HepG2 (cell line): ENCODE measurements around the gene CASP12. TPM values are rescaled to one million over a fixed set of nuclear protein-coding genes. Genes with fewer than 3 reads are reported as not detected.

Experiments used
- ATAC-seq: fragments of 200-7000 bp; cut with Tn5 transposase; 3 replicates; pipeline ENCODE4 v1.9.1; 2020; ENCODE audit warnings: mild to moderate bottlenecking, moderate library complexity
- BruUV-seq: library from RNA; stranded (reverse); fragments of 400-500 nt; replicated peaks from 2 replicates; lab custom pipeline; 2021; lab: Mats Ljungman, UMichigan
- CTCF ChIA-PET: fragments of 300-600 bp; formaldehyde crosslinking; extraction: SDS; loops from one replicate; lab custom pipeline; 2021; ENCODE audit warnings: low total read pairs, inconsistent platforms, low intra/inter-chr PET ratio; lab: Yijun Ruan, JAX
- POLR2A ChIA-PET: fragments of 350-600 bp; sonication (Branson Sonifier 250); formaldehyde crosslinking; loops from one replicate; lab custom pipeline; 2020; ENCODE audit warnings: antibody characterized with exemption, inconsistent platforms; lab: Yijun Ruan, JAX
- DNase-seq: peaks from one replicate; pipeline ENCODE4 v3.0.0-alpha.2; 2015; ENCODE audit warnings: low spot score
- FAIRE-seq: peaks from 3 replicates; lab custom pipeline; 2011; peaks lifted over from hg19 to GRCh38; lab: Jason Lieb, UNC
- H2AFZ ChIP-seq: one replicate; pipeline ENCODE4 v1.6.1; 2011; ENCODE audit warnings: low read length, inconsistent platforms
- H3K27ac ChIP-seq: fragments of 300-600 bp; 3 replicates; pipeline ENCODE4 v1.8.0; 2011; ENCODE audit warnings: mixed run types, mild to moderate bottlenecking, mixed read lengths, low read length, inconsistent platforms; ENCODE audit not compliant: insufficient read depth; ENCODE audit errors: extremely low read length
- H3K27me3 ChIP-seq, 2 experiments: fragments of 200-600 bp in 1 of 2; 2 replicates in 1 of 2; 3 replicates in 1 of 2; pipeline versions ENCODE4 v1.6.0 to v1.8.0; 2011; ENCODE audit warnings: low read length in 2 of 2, mild to moderate bottlenecking in 2 of 2, moderate library complexity in 2 of 2, inconsistent platforms in 1 of 2; ENCODE audit not compliant: insufficient read depth in 2 of 2, control insufficient read depth in 1 of 2
- H3K36me3 ChIP-seq, 2 experiments: fragments of 200-600 bp in 1 of 2; replicated peaks in 1 of 2; 2 replicates in 1 of 2; 3 replicates in 1 of 2; pipeline versions ENCODE4 v1.5.1 to v1.8.0; 2011; ENCODE audit warnings: low read length in 2 of 2, inconsistent platforms in 1 of 2; ENCODE audit not compliant: insufficient read depth in 2 of 2, control insufficient read depth in 1 of 2
- H3K4me1 ChIP-seq: 2 replicates; pipeline ENCODE4 v1.5.1; 2012; ENCODE audit warnings: low read length, inconsistent platforms; ENCODE audit not compliant: insufficient read depth
- H3K4me2 ChIP-seq: 2 replicates; pipeline ENCODE4 v1.6.0; 2011; ENCODE audit warnings: low read depth, low read length, inconsistent platforms
- H3K4me3 ChIP-seq, 3 experiments: fragments of 200-600 bp in 1 of 3; sonication (generic), shearing (Covaris generic) in 1 of 3; replicated peaks in 1 of 3; 2 replicates each; pipeline ENCODE4 v1.5.1; 2011 to 2016; ENCODE audit warnings: low read length in 3 of 3, inconsistent platforms in 2 of 3, low read depth in 2 of 3, mild to moderate bottlenecking in 2 of 3, control low read depth in 1 of 3, mixed read lengths in 1 of 3; ENCODE audit not compliant: insufficient read depth in 1 of 3
- H3K79me2 ChIP-seq: one replicate; pipeline ENCODE4 v1.6.1; 2011; ENCODE audit warnings: low read length, inconsistent platforms; ENCODE audit not compliant: insufficient read depth
- H3K9ac ChIP-seq: 2 replicates; pipeline ENCODE4 v1.6.0; 2011; ENCODE audit warnings: mild to moderate bottlenecking, low read depth, low read length, inconsistent platforms; ENCODE audit not compliant: insufficient read depth
- H3K9me3 ChIP-seq: 2 replicates; pipeline ENCODE4 v1.5.1; 2012; ENCODE audit warnings: mild to moderate bottlenecking, low read length
- H4K20me1 ChIP-seq: 2 replicates; pipeline ENCODE4 v1.6.0; 2011; ENCODE audit warnings: inconsistent platforms, mild to moderate bottlenecking, low read length, moderate library complexity; ENCODE audit not compliant: insufficient read depth
- CEBPZ ChIP-seq: IDR thresholded peaks from 2 replicates; pipeline ENCODE4 v1.6.1; 2012; ENCODE audit warnings: low read length, improper control_type of control experiment
- GATA4 ChIP-seq: sonication (generic); IDR thresholded peaks from 2 replicates; pipeline ENCODE4 v1.6.1; 2016; ENCODE audit warnings: antibody characterized with exemption, low read depth, borderline replicate concordance
- NFE2L1 ChIP-seq: sonication (generic); formaldehyde crosslinking; IDR thresholded peaks from 2 replicates; pipeline ENCODE4 v1.4.0; 2020; ENCODE audit warnings: missing genetic modification reagents, mild to moderate bottlenecking, borderline replicate concordance
- NRL ChIP-seq: sonication (generic); formaldehyde crosslinking; IDR thresholded peaks from 2 replicates; pipeline ENCODE4 v1.5.0; 2020; ENCODE audit warnings: missing genetic modification reagents, mild to moderate bottlenecking, moderate library complexity, borderline replicate concordance
- PHB2 ChIP-seq: fragments of 450-650 bp; IDR thresholded peaks from 2 replicates; pipeline ENCODE4 v1.6.1; 2018; ENCODE audit not compliant: partially characterized antibody
- POGZ ChIP-seq: sonication (generic); formaldehyde crosslinking; IDR thresholded peaks from 2 replicates; pipeline ENCODE4 v1.4.0; 2020; ENCODE audit warnings: mild to moderate bottlenecking, missing genetic modification reagents
- SMC3 ChIP-seq: IDR thresholded peaks from 2 replicates; pipeline ENCODE4 v1.6.1; 2011; ENCODE audit warnings: low read length, improper control_type of control experiment
- STAG1 ChIP-seq: sonication (generic); formaldehyde crosslinking; IDR thresholded peaks from 2 replicates; pipeline ENCODE4 v1.4.0; 2020; ENCODE audit warnings: missing genetic modification reagents
- TFE3 ChIP-seq: IDR thresholded peaks from 2 replicates; pipeline ENCODE4 v1.6.1; 2016
- ZBTB7B ChIP-seq: sonication (generic); formaldehyde crosslinking; IDR thresholded peaks from 2 replicates; pipeline ENCODE4 v1.4.0; 2020; ENCODE audit warnings: missing genetic modification reagents
- ZNF354B ChIP-seq: sonication (generic); formaldehyde crosslinking; IDR thresholded peaks from 2 replicates; pipeline ENCODE4 v1.8.0; 2022; ENCODE audit warnings: mild to moderate bottlenecking, missing genetic modification reagents
- ZNF414 ChIP-seq: sonication (generic); formaldehyde crosslinking; IDR thresholded peaks from 2 replicates; pipeline ENCODE4 v1.5.0; 2020; ENCODE audit warnings: missing genetic modification reagents
- WGBS: methylation state at CpG from one replicate; pipeline ENCODE4 v1.1.6; 2017; ENCODE audit warnings: low lambda C conversion rate; 5-methylcytosine and 5-hydroxymethylcytosine counted together
- in situ Hi-C: cut with HindIII; loops from 2 replicates; pipeline ENCODE4 v1.10.0; 2017; ENCODE audit warnings: low pct_unique_long_range_greater_than_20kb; ENCODE audit not compliant: extremely low pct_ligation_motif_present
- intact Hi-C: fragments of 100-400 bp; cut with micrococcal nuclease; formaldehyde crosslinking; loops from one replicate; pipeline ENCODE4 v1.10.0; 2022; ENCODE audit not compliant: unreplicated experiment
- polyA plus RNA-seq, 8 experiments: library from polyadenylated mRNA; depleted of rRNA in 3 of 8; stranded (reverse) in 7 of 8; unstranded in 1 of 8; fragments of >200 nt; fragmentation: Illumina TruSeq in 4 of 8; extraction: Trizol in 4 of 8; gene quantifications; 2 replicates each; pipeline versions ENCODE4 v1.2.1 to v1.2.3, GENCODE V29; 2011 to 2016; ENCODE audit warnings: low read depth in 4 of 8, missing spikeins in 1 of 8, mixed read lengths in 1 of 8; ENCODE audit not compliant: insufficient read depth in 1 of 8
- total RNA-seq, 5 experiments: library from RNA; depleted of rRNA; stranded (reverse); fragments of >200 nt; fragmentation: Illumina TruSeq; extraction: Trizol; gene quantifications; 2 replicates each; pipeline ENCODE4 v1.2.3, GENCODE V29; 2016; ENCODE audit warnings: low read depth in 1 of 5
- TF ChIP-seq, protein P1 (sequence below): sonication (generic); formaldehyde crosslinking; IDR thresholded peaks from 2 replicates; pipeline ENCODE4 v1.5.0; 2020; ENCODE audit warnings: mild to moderate bottlenecking, missing genetic modification reagents, moderate library complexity
- TF ChIP-seq, protein P2 (sequence below): sonication (generic); formaldehyde crosslinking; IDR thresholded peaks from 2 replicates; pipeline ENCODE4 v1.4.0; 2020; ENCODE audit warnings: missing genetic modification reagents

Gene CASP12
- total and polyA plus RNA-seq, 2 of the 13 experiments (the other 11 are each of a cell fraction or from before 2014, with no cell fraction given), result not detected

- no peak overlapping the region for H3K4me2 ChIP-seq
- H3K9me3 ChIP-seq, result no peaks in the 10 kb centered on the region
- in situ Hi-C loops (no loop called here), intact Hi-C loops (loop anchor here (10.0 kb wide), 1 partner anchor 368 kb away; no protein-coding TSS in a partner anchor)
- DNase-seq (peak; percentile 78), FAIRE-seq (peak; percentile 51), ATAC-seq (peak; percentile 89)
- no peak overlapping the region for H3K9ac ChIP-seq
- CTCF ChIA-PET, result no interaction called here
- no peaks in the 10 kb centered on the region for H3K27me3 ChIP-seq
- no TSS peak for BruUV-seq
- WGBS, result 32% methylated on average over 2 of the region's 2 CpGs
- H3K4me1 ChIP-seq, result peaks cover 15% of the 10 kb centered on the region
- H3K79me2 ChIP-seq, result no peaks in the 10 kb centered on the region
- no peak overlapping the region for H3K27ac ChIP-seq
- H3K36me3 ChIP-seq, result peaks cover 7 to 35% of the 10 kb centered on the region in 2 experiments
- POLR2A ChIA-PET, result no interaction called here
- H2AFZ ChIP-seq, result no peak overlapping the region
- no peak overlapping the region for H3K4me3 ChIP-seq
- no peaks in the 10 kb centered on the region for H4K20me1 ChIP-seq
- TF ChIP-seq, protein P1, sequence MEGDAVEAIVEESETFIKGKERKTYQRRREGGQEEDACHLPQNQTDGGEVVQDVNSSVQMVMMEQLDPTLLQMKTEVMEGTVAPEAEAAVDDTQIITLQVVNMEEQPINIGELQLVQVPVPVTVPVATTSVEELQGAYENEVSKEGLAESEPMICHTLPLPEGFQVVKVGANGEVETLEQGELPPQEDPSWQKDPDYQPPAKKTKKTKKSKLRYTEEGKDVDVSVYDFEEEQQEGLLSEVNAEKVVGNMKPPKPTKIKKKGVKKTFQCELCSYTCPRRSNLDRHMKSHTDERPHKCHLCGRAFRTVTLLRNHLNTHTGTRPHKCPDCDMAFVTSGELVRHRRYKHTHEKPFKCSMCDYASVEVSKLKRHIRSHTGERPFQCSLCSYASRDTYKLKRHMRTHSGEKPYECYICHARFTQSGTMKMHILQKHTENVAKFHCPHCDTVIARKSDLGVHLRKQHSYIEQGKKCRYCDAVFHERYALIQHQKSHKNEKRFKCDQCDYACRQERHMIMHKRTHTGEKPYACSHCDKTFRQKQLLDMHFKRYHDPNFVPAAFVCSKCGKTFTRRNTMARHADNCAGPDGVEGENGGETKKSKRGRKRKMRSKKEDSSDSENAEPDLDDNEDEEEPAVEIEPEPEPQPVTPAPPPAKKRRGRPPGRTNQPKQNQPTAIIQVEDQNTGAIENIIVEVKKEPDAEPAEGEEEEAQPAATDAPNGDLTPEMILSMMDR (CRISPR knock-in tag), result peak; percentile 54
- TF ChIP-seq ZNF354B (CRISPR knock-in tag), result no peak
- no peak for TF ChIP-seq POGZ
- no peak for TF ChIP-seq ZNF414 (CRISPR knock-in tag)
- TF ChIP-seq GATA4, result no peak
- no peak for TF ChIP-seq PHB2
- no peak for TF ChIP-seq CEBPZ
- TF ChIP-seq, protein P2, sequence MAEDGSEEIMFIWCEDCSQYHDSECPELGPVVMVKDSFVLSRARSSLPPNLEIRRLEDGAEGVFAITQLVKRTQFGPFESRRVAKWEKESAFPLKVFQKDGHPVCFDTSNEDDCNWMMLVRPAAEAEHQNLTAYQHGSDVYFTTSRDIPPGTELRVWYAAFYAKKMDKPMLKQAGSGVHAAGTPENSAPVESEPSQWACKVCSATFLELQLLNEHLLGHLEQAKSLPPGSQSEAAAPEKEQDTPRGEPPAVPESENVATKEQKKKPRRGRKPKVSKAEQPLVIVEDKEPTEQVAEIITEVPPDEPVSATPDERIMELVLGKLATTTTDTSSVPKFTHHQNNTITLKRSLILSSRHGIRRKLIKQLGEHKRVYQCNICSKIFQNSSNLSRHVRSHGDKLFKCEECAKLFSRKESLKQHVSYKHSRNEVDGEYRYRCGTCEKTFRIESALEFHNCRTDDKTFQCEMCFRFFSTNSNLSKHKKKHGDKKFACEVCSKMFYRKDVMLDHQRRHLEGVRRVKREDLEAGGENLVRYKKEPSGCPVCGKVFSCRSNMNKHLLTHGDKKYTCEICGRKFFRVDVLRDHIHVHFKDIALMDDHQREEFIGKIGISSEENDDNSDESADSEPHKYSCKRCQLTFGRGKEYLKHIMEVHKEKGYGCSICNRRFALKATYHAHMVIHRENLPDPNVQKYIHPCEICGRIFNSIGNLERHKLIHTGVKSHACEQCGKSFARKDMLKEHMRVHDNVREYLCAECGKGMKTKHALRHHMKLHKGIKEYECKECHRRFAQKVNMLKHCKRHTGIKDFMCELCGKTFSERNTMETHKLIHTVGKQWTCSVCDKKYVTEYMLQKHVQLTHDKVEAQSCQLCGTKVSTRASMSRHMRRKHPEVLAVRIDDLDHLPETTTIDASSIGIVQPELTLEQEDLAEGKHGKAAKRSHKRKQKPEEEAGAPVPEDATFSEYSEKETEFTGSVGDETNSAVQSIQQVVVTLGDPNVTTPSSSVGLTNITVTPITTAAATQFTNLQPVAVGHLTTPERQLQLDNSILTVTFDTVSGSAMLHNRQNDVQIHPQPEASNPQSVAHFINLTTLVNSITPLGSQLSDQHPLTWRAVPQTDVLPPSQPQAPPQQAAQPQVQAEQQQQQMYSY (CRISPR knock-in tag), result no peak
- TF ChIP-seq NFE2L1 (CRISPR knock-in tag), result no peak
- peak; percentile 70 for TF ChIP-seq STAG1 (CRISPR knock-in tag)
- TF ChIP-seq NRL (CRISPR knock-in tag), result no peak
- TF ChIP-seq TFE3, result 0 out of 2 replicates have a peak, but pooled peaks have one; percentile 29
- TF ChIP-seq ZBTB7B (CRISPR knock-in tag), result no peak
- peak; percentile 57 for TF ChIP-seq SMC3
These were observed 48.6 kb upstream of the CASP12 start for GRCh38 chr11:104946907-104947306.
